HG02973 (cell line): Measurements from ENCODE around the gene CHMP4B.

Experiments used
- ATAC-seq: cut with Tn5 transposase; IDR thresholded peaks from one replicate; pipeline ENCODE4 v1.9.1; 2021; ENCODE audit warnings: moderate library complexity; ENCODE audit not compliant: unreplicated experiment

Gene CHMP4B

GRCh38 chr20:33890557-33890956, 79.4 kb downstream of the CHMP4B start:
- ATAC-seq = no peak

DNA sequence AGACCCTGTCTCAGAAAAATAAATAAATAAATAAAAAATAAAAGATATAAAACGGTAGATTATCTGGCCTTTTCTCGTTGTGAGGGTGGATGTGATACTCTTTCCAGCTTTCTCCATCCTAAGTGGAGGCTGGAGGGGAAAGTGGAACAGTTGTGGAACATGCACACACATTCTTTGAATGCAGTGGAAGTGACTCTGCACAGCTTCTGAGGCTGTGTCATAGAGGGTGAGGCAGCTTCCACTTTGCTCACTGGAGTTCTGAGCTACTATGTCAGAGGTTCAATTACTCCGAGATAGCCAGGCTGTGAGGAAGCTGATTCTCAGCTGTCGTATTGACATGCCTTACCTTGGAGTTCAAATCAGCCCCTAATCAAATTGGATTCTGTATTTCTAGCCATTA, 82.2 kb downstream of the CHMP4B start:
- no peak for ATAC-seq

GRCh38 chr20:33894798-33895197, 83.7 kb downstream of the CHMP4B start:
- no peak for ATAC-seq

DNA sequence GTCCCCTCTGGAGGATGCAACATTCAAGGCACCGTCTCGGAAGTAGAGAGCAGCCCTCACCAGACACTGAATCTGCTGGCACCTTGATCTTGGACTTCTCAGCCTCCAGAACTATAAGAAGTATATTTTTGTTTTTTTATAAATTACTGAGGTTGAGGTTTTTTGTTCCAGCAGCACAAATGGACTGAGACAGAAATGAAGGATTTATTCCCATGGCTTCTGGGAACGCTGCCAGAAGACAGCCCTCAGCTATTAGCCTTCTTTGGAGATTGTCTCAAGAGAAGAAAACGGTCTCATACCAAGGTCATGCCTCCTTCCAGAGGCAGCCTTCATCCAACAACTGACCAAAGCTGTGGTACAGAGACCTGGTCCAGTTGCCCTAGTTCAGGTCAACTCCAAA, 85.4 kb downstream of the CHMP4B start:
- ATAC-seq = no peak

DNA sequence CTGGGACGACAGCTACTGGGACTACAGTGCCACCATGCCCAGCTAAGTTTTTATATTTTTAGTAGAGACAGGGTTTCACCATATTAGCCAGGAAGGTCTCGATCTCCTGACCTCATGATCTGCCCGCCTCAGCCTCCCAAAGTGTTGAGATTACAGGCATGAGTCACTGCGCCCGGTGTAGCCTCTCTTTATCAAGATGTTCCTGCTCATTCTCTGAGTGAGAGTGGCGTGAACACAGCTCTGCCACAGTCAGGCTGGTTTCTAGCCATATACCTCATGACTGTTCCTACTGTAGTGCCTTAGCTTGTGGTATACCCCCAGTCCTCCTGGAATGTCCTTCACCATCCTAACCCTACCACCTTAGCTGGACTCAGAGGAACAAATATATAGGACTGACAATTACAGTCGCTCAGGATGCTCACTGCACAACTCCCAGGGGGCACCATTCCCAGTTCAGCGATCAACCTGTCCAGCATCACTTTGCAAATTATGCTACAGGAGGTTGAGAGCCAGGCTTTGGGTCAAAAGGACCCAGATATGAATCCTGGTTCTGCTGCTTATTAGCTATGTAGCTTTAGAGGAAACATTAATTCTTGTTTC, 86.3 kb downstream of the CHMP4B start:
- no peak for ATAC-seq

- ATAC-seq = no peak
Measured at GRCh38 chr20:33899106-33899505, 88.0 kb downstream of the CHMP4B start.

GRCh38 chr20:33900521-33901131, 89.5 kb downstream of the CHMP4B start:
- no peak for ATAC-seq

DNA sequence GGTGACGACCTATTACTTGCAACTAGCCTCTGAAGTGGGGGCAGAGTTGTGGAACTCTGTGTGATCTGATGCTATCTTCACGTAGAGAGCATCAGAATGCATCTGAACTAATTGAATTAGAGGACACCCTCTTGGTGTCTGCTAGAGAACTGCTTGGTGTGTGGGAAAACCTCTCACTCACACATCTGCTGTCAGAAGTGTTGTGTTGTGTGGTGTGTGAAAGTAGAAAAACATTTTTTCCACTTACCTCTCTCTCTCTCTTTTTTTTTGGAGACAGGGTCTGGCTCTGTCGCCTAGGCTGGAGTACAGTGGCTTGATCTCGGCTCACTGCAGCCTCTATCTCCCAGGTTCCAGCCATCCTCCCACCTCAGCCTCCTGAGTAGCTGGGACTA, 90.0 kb downstream of the CHMP4B start:
- ATAC-seq = no peak

- ATAC-seq = no peak
Measured at GRCh38 chr20:33902011-33902410, 90.9 kb downstream of the CHMP4B start.
